Measurements from ENCODE around the gene TEX53.

Gene TEX53

GRCh38 chr9:114695948-114696347 lies 38.3 kb upstream of the TEX53 start:
- no peaks in the 10 kb centered on the region for H3K36me3 ChIP-seq (replicated peaks)
- H3K4me3 ChIP-seq (ENCODE audit: low read depth, low read length): no peak overlapping the region
- TF ChIP-seq, protein P1, sequence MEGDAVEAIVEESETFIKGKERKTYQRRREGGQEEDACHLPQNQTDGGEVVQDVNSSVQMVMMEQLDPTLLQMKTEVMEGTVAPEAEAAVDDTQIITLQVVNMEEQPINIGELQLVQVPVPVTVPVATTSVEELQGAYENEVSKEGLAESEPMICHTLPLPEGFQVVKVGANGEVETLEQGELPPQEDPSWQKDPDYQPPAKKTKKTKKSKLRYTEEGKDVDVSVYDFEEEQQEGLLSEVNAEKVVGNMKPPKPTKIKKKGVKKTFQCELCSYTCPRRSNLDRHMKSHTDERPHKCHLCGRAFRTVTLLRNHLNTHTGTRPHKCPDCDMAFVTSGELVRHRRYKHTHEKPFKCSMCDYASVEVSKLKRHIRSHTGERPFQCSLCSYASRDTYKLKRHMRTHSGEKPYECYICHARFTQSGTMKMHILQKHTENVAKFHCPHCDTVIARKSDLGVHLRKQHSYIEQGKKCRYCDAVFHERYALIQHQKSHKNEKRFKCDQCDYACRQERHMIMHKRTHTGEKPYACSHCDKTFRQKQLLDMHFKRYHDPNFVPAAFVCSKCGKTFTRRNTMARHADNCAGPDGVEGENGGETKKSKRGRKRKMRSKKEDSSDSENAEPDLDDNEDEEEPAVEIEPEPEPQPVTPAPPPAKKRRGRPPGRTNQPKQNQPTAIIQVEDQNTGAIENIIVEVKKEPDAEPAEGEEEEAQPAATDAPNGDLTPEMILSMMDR (IDR thresholded peaks at IDR 0.05; ENCODE audit: low read depth, low read length, missing control alignments): no peak
- in situ Hi-C loops (cut with HindIII; ENCODE audit: low pct_ligation_motif_present, low sequenced_read_pairs): loop anchor here (25.0 kb wide), 1 partner anchor 316 kb away; no protein-coding TSS in a partner anchor
- DNase-seq: no peak
- no peaks in the 10 kb centered on the region for H3K27me3 ChIP-seq (replicated peaks)
- no peak overlapping the region for H3K27ac ChIP-seq

GRCh38 chr9:114694719-114695269 lies 37.2 kb upstream of the TEX53 start:
- no peak for DNase-seq
- Histone ChIP-seq H3K27me3 (replicated peaks) (no peaks in the 10 kb centered on the region), H3K27ac (no peak overlapping the region), H3K36me3 (replicated peaks) (no peaks in the 10 kb centered on the region), H3K4me3 (ENCODE audit: low read depth, low read length) (no peak overlapping the region)
- in situ Hi-C loops (cut with HindIII; ENCODE audit: low pct_ligation_motif_present, low sequenced_read_pairs): loop anchor here (25.0 kb wide), 1 partner anchor 318 kb away; no protein-coding TSS in a partner anchor
- TF ChIP-seq, protein P1 (IDR thresholded peaks at IDR 0.05; ENCODE audit: low read depth, low read length, missing control alignments): no peak

- no peaks in the 10 kb centered on the region for H3K36me3 ChIP-seq (replicated peaks)
- no peak for DNase-seq
- TF ChIP-seq, protein P1 (IDR thresholded peaks at IDR 0.05; ENCODE audit: low read depth, low read length, missing control alignments): no peak
- no peak overlapping the region for H3K4me3 ChIP-seq (ENCODE audit: low read depth, low read length)
- in situ Hi-C loops (cut with HindIII; ENCODE audit: low pct_ligation_motif_present, low sequenced_read_pairs): loop anchor here (25.0 kb wide), 1 partner anchor 318 kb away; no protein-coding TSS in a partner anchor
- no peaks in the 10 kb centered on the region for H3K27me3 ChIP-seq (replicated peaks)
- no peak overlapping the region for H3K27ac ChIP-seq
Measured at GRCh38 chr9:114694146-114694545, 36.5 kb upstream of the TEX53 start.

DNA sequence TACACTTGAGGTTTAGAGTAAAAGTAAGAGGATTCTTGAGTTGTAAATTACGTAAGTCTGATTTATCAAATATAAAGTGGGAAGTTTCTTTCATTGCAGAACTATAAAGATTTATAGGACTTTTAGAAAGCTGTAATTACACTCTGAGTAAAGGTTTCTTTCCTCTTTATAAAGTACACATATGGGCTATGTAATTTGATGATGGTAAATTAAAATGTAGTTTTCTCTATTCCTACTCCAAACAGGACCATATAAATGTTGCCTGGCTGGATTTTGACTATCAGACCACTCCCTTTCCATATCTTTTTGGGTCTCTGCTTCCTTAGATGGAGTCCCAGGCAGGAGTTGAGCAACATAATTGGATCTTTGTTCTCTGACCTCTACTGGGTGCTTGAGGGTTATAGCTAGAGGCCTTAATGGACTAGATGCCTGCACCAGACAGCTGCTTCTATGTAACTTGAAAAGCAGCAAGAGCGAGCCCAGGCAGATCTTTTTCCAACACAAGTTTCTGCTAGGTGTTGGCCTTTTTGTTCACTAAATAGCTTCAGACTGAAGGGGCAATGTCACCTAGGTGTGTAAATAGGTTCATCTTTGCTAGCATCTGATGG lies 35.7 kb upstream of the TEX53 start:
- Histone ChIP-seq H3K4me3 (ENCODE audit: low read depth, low read length) (no peak overlapping the region), H3K27me3 (replicated peaks) (no peaks in the 10 kb centered on the region), H3K27ac (no peak overlapping the region), H3K36me3 (replicated peaks) (no peaks in the 10 kb centered on the region)
- in situ Hi-C loops (cut with HindIII; ENCODE audit: low pct_ligation_motif_present, low sequenced_read_pairs): loop anchor here (25.0 kb wide), 1 partner anchor 319 kb away; no protein-coding TSS in a partner anchor
- DNase-seq: no peak
- TF ChIP-seq, protein P1 (IDR thresholded peaks at IDR 0.05; ENCODE audit: low read depth, low read length, missing control alignments): no peak

GRCh38 chr9:114691956-114692295 lies 34.3 kb upstream of the TEX53 start:
- Histone ChIP-seq H3K27me3 (replicated peaks) (no peaks in the 10 kb centered on the region), H3K36me3 (replicated peaks) (no peaks in the 10 kb centered on the region), H3K27ac (no peak overlapping the region), H3K4me3 (ENCODE audit: low read depth, low read length) (no peak overlapping the region)
- no peak for DNase-seq
- in situ Hi-C loops (cut with HindIII; ENCODE audit: low pct_ligation_motif_present, low sequenced_read_pairs): loop anchor here (25.0 kb wide), 1 partner anchor 320 kb away; no protein-coding TSS in a partner anchor
- TF ChIP-seq, protein P1 (IDR thresholded peaks at IDR 0.05; ENCODE audit: low read depth, low read length, missing control alignments): no peak

Data from brain microvascular endothelial cell (primary cell).